HG02610 (cell line): Measurements from ENCODE around the gene GHSR.
A peak's percentile ranks its signal among the peaks of the same experiment; 100 is the strongest.

Source experiments
- ATAC-seq: cut with Tn5 transposase; IDR thresholded peaks from one replicate; pipeline ENCODE4 v1.9.1; 2021; ENCODE audit warnings: mild to moderate bottlenecking, moderate library complexity; ENCODE audit not compliant: unreplicated experiment

The GHSR gene, protein sequence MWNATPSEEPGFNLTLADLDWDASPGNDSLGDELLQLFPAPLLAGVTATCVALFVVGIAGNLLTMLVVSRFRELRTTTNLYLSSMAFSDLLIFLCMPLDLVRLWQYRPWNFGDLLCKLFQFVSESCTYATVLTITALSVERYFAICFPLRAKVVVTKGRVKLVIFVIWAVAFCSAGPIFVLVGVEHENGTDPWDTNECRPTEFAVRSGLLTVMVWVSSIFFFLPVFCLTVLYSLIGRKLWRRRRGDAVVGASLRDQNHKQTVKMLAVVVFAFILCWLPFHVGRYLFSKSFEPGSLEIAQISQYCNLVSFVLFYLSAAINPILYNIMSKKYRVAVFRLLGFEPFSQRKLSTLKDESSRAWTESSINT

GRCh38 chr3:172447611-172448579 is at the start of gene GHSR:
TSS of gene GHSR (minus strand) at chr3:172448456. CDS start at chr3:172448413, 43 bp downstream.
- no peak for ATAC-seq

DNA sequence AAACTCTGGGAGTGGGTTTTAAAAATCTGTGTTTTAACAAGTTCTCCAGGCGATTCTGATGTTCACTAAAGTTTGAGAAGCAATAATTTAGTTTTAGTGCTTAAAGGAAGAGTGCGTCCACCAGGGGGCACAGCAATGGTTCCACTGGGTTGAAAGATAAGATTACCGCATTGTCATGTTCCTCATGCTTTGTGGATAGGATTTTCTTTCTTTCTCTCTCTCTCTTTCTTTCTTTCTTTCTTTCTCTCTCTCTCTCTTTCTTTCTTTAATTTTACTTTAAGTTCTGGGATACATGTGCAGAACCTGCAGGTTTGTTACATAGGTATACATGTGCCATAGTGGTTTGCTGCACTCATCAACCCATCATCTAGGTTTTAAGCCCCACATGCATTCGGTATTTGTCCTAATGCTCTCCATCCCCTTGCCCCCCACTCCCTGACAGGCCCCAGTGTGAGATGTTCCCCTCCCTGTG is 42.0 kb upstream of the GHSR start:
- ATAC-seq: peak; percentile 79

- ATAC-seq: peak; percentile 61
These were observed 29.9 kb upstream of the GHSR start for GRCh38 chr3:172478116-172478515.

- ATAC-seq: no peak
These were observed 28.1 kb upstream of the GHSR start for GRCh38 chr3:172476347-172476746.

DNA sequence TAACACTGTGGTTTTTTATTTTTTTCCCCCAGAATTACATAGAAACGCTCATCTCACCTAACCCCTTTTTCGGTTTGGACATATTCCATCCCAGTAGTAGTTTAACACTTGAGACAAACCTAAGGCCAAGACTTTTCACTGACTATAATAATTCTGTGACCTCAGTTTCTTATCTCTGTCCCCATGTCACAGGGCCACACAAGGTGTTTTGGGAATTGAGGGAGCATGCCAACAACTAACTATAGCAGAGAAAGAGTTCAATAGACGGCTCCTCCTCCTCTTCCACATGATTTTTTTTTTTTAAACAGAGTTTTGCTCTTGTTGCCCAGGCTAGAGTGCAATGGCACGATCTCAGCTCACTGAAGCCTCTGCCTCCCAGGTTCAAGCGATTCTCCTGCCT is 27.4 kb upstream of the GHSR start:
- ATAC-seq: no peak

GRCh38 chr3:172471903-172472302 is 23.6 kb upstream of the GHSR start:
- ATAC-seq: no peak

GRCh38 chr3:172470588-172470987 is 22.3 kb upstream of the GHSR start:
- no peak for ATAC-seq

- ATAC-seq: no peak
These were observed 19.0 kb upstream of the GHSR start for GRCh38 chr3:172467170-172467824.

GRCh38 chr3:172466553-172467130 is 18.4 kb upstream of the GHSR start:
- no peak for ATAC-seq

DNA sequence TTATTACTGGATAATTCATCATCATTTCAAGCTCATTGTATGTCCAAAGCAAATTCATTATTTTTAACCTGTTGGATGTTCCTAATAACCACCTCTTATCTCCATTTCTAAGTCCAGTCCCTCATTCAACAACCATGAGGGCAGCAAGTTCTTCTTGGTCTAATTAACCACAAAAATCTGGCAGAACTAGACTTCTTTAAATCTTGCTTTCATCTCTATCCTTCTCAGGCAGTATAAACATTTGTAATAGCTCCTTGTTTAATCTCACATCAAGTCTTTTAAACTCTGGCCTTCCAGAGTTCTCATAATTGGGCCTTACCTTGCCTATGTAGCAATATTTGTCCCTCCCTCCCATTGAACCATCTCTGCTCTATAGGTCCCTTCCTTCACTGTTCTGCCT is 17.0 kb upstream of the GHSR start:
- no peak for ATAC-seq

- ATAC-seq: no peak
These were observed 16.1 kb upstream of the GHSR start for GRCh38 chr3:172464306-172464705.

- no peak for ATAC-seq
These were observed 13.4 kb upstream of the GHSR start for GRCh38 chr3:172461530-172462138.

DNA sequence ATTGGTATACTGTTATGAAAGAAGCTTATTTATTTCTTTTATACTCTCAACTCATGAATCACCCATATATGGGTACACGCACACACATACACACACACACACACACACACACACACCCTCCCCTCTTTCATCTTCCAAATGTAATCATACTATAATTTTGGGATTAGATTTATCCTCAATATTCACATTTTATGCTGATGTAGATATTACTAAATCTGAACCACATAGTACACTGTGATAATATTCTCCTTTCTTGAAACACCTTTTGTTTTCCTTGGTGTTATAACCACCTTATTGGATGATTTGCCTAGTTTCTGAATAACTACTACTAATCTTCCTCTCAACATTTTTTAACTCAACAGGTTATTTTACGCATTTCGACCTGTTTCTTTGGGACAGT is 8.1 kb upstream of the GHSR start:
- ATAC-seq: no peak

DNA sequence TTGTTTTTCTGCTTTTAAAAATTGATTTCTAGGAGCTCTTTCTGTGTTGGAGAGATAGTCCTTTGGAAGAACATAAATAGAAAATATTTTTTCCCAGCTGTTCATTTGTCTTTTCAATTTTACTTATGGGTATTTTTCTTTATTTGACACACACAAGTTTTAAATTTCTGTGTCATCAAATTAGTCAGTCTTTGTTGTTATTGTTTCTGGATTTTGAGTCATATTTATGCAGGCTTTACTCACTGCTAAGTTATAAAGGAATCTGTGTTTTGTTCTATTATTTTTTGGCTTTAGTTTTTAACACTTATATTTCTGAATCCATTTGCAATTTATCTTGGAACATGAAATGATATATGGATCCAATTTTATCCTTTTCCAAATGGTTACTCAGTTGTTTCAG is 5.9 kb upstream of the GHSR start:
- ATAC-seq: no peak

DNA sequence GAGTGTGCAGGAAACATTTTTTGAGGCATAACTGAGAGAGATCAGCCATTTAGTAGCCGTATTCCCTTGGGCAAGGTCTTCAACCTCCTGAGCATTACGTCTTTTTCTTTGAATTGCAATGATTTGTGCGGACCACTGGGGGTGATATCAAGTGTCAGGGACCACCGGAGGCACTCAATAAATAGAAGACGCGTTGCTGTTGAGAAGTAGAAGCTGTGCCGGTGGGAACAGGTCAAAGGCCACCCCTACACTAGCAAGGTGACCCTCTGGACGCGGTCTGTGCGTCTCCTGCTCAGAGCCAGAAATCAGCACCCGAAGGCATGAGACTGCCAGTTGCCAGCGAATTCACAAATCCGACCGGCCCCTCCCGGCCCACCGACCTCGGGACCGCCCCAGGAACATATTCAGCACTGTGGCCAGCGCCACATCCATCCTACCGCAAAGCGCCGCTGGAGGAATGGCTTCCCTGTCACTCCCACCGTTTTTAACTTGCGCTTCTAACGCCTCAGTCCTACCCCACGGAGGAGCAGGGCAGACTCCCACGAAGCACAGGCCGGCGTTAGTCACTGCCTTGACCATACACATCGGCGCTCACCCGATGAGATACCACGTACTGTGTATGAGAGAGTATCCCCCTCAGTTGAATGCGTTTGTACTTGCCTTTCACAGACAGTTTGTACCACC is 1.4 kb upstream of the GHSR start:
- ATAC-seq: no peak

- no peak for ATAC-seq
These were observed 607 bp upstream of the GHSR start for GRCh38 chr3:172448661-172449465.

DNA sequence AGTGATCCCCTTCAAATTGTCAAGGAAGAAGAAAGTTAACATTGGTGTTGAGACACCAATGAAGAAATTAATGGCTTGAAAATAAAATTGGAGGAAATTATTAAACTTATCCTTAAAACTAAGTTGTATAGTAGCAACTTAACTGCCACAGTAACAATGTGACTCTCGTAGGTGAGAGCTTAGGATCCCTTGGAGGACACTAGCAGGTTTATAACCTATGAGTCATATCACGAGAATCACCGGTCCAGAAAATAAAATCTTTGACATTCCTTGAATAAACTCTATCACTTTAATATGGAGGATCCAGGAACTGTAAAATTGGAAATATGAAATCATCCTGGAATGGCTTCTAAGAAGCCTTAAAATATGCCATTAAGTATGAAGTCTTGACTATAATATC is 2.1 kb downstream of the GHSR start:
- ATAC-seq: no peak

- no peak for ATAC-seq
These were observed 3.4 kb downstream of the GHSR start for GRCh38 chr3:172444821-172445220.

DNA sequence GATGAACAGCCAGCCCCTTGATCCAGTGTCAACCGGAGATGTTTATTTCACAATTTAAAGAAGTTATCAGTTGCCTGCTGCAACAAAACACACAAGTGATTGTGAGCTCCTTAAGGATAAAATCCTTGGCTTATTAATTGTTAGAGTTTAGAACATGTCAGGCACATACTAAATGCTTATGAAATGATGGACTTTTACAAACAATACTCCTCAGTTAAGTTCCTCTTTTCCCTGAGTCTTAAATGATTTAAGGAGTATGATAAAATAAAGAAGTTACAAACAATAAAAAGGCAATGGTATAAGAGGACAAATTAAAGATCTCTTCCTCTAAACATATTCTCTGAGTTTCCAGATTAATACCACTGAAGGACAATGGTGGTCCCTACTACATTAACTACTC is 5.7 kb downstream of the GHSR start:
- no peak for ATAC-seq
